ENCODE results near the gene TEDC2.

DNA sequence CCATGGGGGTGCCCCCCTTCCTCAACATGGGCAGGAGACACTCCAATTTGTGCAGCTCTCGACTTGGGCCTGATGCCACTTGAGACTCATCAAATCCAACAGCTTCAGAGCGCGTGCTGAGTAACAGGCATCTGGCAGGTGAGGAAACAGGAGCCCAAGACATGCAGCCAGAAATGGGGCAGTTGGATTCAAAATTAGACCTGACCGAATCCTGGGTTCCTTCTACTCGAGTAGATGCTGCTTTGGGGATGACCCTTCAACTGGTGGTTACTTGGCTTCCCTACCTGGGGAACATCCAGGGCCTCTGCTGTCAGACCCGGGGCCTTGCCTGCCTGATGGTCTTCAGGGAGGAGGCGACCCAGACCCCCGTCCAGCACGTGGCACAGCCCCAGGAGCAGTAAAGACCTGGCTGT lies 10.7 kb downstream of the TEDC2 start:
- TF ChIP-seq MYC (IDR thresholded peaks at IDR 0.05; ENCODE audit: borderline replicate concordance, low read length) (no peak), POLR2A (IDR thresholded peaks at IDR 0.05; ENCODE audit: low read length) (no peak)
- TF ChIP-seq, protein P1, sequence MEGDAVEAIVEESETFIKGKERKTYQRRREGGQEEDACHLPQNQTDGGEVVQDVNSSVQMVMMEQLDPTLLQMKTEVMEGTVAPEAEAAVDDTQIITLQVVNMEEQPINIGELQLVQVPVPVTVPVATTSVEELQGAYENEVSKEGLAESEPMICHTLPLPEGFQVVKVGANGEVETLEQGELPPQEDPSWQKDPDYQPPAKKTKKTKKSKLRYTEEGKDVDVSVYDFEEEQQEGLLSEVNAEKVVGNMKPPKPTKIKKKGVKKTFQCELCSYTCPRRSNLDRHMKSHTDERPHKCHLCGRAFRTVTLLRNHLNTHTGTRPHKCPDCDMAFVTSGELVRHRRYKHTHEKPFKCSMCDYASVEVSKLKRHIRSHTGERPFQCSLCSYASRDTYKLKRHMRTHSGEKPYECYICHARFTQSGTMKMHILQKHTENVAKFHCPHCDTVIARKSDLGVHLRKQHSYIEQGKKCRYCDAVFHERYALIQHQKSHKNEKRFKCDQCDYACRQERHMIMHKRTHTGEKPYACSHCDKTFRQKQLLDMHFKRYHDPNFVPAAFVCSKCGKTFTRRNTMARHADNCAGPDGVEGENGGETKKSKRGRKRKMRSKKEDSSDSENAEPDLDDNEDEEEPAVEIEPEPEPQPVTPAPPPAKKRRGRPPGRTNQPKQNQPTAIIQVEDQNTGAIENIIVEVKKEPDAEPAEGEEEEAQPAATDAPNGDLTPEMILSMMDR (IDR thresholded peaks at IDR 0.05), result no peak
